ENCODE measurements around the gene TRIM10.
A peak's percentile ranks its signal among the peaks of the same experiment; 100 is the strongest.
"Not testable (repeated sequence)": the region's sequence is repeated elsewhere in the genome, so short reads cannot be mapped to it uniquely, and the experiment has no call there.

Gene TRIM10

GRCh38 chr6:30172681-30173080 lies 11.7 kb upstream of the TRIM10 start:
- DNase-seq (ENCODE audit: low spot score), result no peak

GRCh38 chr6:30171677-30172471 lies 10.9 kb upstream of the TRIM10 start:
- DNase-seq (ENCODE audit: low spot score), result peak; percentile 72

GRCh38 chr6:30169658-30170614 lies 8.9 kb upstream of the TRIM10 start:
- DNase-seq (ENCODE audit: low spot score), result peak; percentile 21

GRCh38 chr6:30168741-30169140 lies 7.7 kb upstream of the TRIM10 start:
- DNase-seq (ENCODE audit: low spot score), result no peak

- DNase-seq (ENCODE audit: low spot score), result no peak
Observed at GRCh38 chr6:30167101-30167500, 6.1 kb upstream of the TRIM10 start.

GRCh38 chr6:30165238-30165637 lies 4.2 kb upstream of the TRIM10 start:
- not testable (repeated sequence) for DNase-seq (ENCODE audit: low spot score)

GRCh38 chr6:30164714-30165113 lies 3.7 kb upstream of the TRIM10 start:
- no peak for DNase-seq (ENCODE audit: low spot score)

GRCh38 chr6:30163918-30164654 lies 3.1 kb upstream of the TRIM10 start:
- no peak for DNase-seq (ENCODE audit: low spot score)

GRCh38 chr6:30163090-30163917 lies 2.3 kb upstream of the TRIM10 start, which contains the start of gene TRIM15:
Gene TRIM15 (plus strand): TSS chr6:30163546. CDS start chr6:30163685, 139 bp downstream.
- DNase-seq (ENCODE audit: low spot score), result no peak

- DNase-seq (ENCODE audit: low spot score), result no peak
Observed at GRCh38 chr6:30162265-30163089, 1.5 kb upstream of the TRIM10 start.

GRCh38 chr6:30160008-30160784 lies 815 bp downstream of the TRIM10 start:
- DNase-seq (ENCODE audit: low spot score), result no peak

- no peak for DNase-seq (ENCODE audit: low spot score)
Observed at GRCh38 chr6:30158475-30159040, 2.5 kb downstream of the TRIM10 start.

- no peak for DNase-seq (ENCODE audit: low spot score)
Observed at GRCh38 chr6:30157999-30158398, 3.0 kb downstream of the TRIM10 start.

GRCh38 chr6:30157581-30157980 lies 3.4 kb downstream of the TRIM10 start:
- no peak for DNase-seq (ENCODE audit: low spot score)

- DNase-seq (ENCODE audit: low spot score), result no peak
Observed at GRCh38 chr6:30156774-30157173, 4.2 kb downstream of the TRIM10 start.

GRCh38 chr6:30156262-30156599 lies 4.8 kb downstream of the TRIM10 start:
- DNase-seq (ENCODE audit: low spot score), result no peak

GRCh38 chr6:30155520-30156261 lies 5.3 kb downstream of the TRIM10 start:
- DNase-seq (ENCODE audit: low spot score), result no peak

- no peak for DNase-seq (ENCODE audit: low spot score)
Observed at GRCh38 chr6:30154709-30155519, 6.1 kb downstream of the TRIM10 start.
